ENCODE data around the gene PRKCE.

PRKCE gene

GRCh38 chr2:45797451-45798230 lies 146.2 kb downstream of the PRKCE start:
- no peak for DNase-seq (ENCODE audit: low read depth in 1 of 2, low spot score in 1 of 2)
- TF ChIP-seq JUND (IDR thresholded peaks at IDR 0.05; ENCODE audit: low read depth): no peak
- in situ Hi-C loops (cut with HindIII; ENCODE audit: low pct_unique_long_range_greater_than_20kb, low sequenced_read_pairs): no loop called here

DNA sequence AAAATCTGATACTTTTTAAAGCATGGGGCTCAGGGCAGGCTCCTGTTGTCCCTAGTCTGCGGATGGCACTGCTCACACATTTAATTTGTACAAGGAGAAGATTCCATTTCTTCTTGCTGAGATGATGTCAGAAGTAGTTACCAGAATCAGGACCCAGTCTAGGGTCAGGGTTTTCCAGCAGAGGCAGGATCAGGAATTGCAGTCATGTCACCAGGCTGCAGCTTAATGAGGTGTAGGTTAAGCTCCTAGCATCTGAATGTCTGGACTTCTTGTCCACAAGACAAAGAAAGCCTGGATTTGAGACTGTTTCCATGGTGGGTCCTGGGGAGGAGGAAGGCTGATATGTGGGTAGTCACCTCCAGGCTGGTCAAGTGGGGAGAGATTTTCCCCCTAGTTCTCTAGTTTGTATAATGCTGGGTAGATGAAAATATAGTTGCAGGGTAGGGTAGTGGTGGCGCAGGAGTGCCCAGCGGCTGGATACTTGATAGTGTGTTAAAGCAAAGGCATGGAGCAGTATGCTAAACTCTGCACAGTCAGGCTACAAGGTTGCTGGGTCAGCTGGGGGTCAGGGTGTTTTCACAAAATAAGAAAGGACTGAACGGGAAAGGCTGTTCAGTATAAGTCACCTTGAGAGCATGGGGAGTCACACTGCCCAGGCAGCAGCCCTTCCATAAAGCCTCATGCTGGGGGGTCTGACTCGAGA lies 148.4 kb downstream of the PRKCE start:
- DNase-seq (ENCODE audit: low read depth in 1 of 2, low spot score in 1 of 2): no peak
- in situ Hi-C loops (cut with HindIII; ENCODE audit: low pct_unique_long_range_greater_than_20kb, low sequenced_read_pairs): no loop called here

DNA sequence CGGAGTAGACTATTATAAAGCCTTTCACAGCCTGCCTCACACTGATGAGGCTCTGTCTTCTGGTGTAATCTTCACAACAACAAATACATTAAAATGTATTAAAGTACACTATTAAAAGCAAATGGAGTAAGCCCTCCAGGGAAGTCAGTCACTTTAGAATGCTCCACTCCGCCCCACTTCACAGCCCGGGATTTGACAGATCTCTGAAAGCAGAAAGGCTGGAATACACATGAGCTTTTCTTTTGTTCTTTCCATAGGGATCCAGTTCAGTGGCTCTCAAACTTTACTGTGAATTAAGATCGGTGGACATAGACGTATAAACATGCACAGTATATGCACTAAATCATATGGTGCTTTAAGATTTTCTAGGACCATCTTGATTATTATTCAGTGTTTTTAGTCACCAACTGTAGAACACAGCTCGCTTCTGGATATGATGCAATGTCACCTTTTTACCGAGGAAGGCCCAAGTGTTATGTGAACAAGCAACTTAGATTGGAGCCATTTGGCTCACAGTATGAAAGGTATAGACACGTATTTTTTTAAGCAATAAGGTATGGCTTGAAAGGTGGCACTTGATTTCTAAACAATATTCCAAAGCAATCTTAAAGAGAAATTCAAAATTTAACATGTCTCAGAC lies 151.1 kb downstream of the PRKCE start:
- TF ChIP-seq JUND (IDR thresholded peaks at IDR 0.05; ENCODE audit: low read depth): no peak
- in situ Hi-C loops (cut with HindIII; ENCODE audit: low pct_unique_long_range_greater_than_20kb, low sequenced_read_pairs): no loop called here
- DNase-seq (ENCODE audit: low read depth in 1 of 2, low spot score in 1 of 2): no peak

More for the DNA sequence above, 148.4 kb downstream of the PRKCE start:
- no peak for TF ChIP-seq JUND (IDR thresholded peaks at IDR 0.05; ENCODE audit: low read depth)

GRCh38 chr2:45804987-45805755 lies 153.7 kb downstream of the PRKCE start:
- TF ChIP-seq JUND (IDR thresholded peaks at IDR 0.05; ENCODE audit: low read depth): no peak
- no peak for DNase-seq (ENCODE audit: low read depth in 1 of 2, low spot score in 1 of 2)
- in situ Hi-C loops (cut with HindIII; ENCODE audit: low pct_unique_long_range_greater_than_20kb, low sequenced_read_pairs): no loop called here

DNA sequence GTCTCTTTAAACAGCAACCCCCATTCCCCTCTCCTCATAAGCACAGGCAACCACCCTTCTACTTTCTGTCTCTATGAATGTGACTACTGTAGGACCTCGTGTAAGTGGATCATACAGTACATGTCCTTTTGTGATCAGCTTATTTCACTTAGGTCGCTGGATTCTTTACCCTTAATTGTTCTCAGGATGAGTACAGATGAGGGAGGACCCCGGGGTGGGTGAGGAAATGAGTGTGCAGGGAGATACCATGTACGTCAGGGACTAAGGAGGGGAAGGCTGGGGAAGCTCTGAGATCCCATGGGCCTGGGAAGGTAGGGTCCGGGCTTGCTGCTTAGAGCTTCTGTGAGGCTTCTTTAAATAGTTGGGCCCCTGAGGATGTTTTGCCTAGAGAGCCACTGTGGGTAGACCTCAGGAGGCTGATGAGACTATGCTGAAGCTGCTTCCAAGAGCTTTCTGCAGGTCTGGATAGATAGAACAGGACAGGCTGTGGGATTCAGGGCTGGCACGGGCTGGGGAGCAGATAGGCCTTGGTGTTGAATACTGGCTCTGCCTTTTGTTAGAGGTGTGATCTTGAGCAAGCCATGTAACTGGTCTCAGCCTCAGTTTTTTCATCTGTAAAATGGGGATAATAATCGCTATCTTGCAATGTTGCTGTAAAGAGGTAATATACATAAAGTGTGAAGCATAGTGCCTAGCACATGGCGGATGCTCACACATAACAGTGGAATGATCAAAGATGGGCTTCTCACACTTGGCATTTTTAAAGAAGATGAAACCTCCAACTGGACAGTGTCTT lies 155.3 kb downstream of the PRKCE start:
- no peak for TF ChIP-seq JUND (IDR thresholded peaks at IDR 0.05; ENCODE audit: low read depth)
- DNase-seq (ENCODE audit: low read depth in 1 of 2, low spot score in 1 of 2): no peak
- in situ Hi-C loops (cut with HindIII; ENCODE audit: low pct_unique_long_range_greater_than_20kb, low sequenced_read_pairs): no loop called here

GRCh38 chr2:45808294-45808800 lies 156.9 kb downstream of the PRKCE start:
- TF ChIP-seq JUND (IDR thresholded peaks at IDR 0.05; ENCODE audit: low read depth): no peak
- in situ Hi-C loops (cut with HindIII; ENCODE audit: low pct_unique_long_range_greater_than_20kb, low sequenced_read_pairs): no loop called here
- no peak for DNase-seq (ENCODE audit: low read depth in 1 of 2, low spot score in 1 of 2)

- no peak for DNase-seq (ENCODE audit: low read depth in 1 of 2, low spot score in 1 of 2)
- in situ Hi-C loops (cut with HindIII; ENCODE audit: low pct_unique_long_range_greater_than_20kb, low sequenced_read_pairs): no loop called here
- no peak for TF ChIP-seq JUND (IDR thresholded peaks at IDR 0.05; ENCODE audit: low read depth)
Observed at GRCh38 chr2:45809205-45809604, 157.7 kb downstream of the PRKCE start.

DNA sequence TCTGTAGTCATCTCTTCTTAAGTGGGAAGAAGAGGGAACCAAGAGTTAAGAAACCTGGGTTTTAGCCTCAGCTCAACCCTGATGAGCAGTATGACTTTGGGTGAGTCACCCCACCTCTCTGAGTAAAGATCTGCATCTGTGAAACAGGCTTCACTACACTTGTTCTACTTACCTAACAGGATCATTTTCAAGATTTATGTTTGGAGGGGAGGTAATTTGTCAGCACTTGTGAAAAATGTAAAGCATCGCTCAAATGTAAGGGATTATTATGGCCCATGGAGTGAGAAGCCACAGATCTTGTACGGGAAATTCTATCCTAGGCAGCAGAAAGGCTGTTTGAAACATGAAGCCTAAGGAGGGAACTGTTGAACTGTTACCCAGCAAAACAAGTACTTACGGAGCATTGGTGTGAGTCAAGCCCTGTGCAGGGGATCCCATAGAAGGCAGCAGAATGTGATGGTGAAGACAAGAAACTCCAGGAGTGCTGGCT lies 160.6 kb downstream of the PRKCE start:
- no peak for DNase-seq (ENCODE audit: low read depth in 1 of 2, low spot score in 1 of 2)
- TF ChIP-seq JUND (IDR thresholded peaks at IDR 0.05; ENCODE audit: low read depth): no peak
- in situ Hi-C loops (cut with HindIII; ENCODE audit: low pct_unique_long_range_greater_than_20kb, low sequenced_read_pairs): no loop called here

GRCh38 chr2:45813003-45813941 lies 161.8 kb downstream of the PRKCE start:
- in situ Hi-C loops (cut with HindIII; ENCODE audit: low pct_unique_long_range_greater_than_20kb, low sequenced_read_pairs): no loop called here
- no peak for DNase-seq (ENCODE audit: low read depth in 1 of 2, low spot score in 1 of 2)
- no peak for TF ChIP-seq JUND (IDR thresholded peaks at IDR 0.05; ENCODE audit: low read depth)

- no peak for DNase-seq (ENCODE audit: low read depth in 1 of 2, low spot score in 1 of 2)
- in situ Hi-C loops (cut with HindIII; ENCODE audit: low pct_unique_long_range_greater_than_20kb, low sequenced_read_pairs): no loop called here
- TF ChIP-seq JUND (IDR thresholded peaks at IDR 0.05; ENCODE audit: low read depth): no peak
Observed at GRCh38 chr2:45814488-45814887, 163.0 kb downstream of the PRKCE start.
